Measurements from ENCODE around the gene NEURL1. TPM values are rescaled to one million over a fixed set of nuclear protein-coding genes. Genes with fewer than 3 reads are reported as not detected.
"Not testable (repeated sequence)": the region's sequence is repeated elsewhere in the genome, so short reads cannot be mapped to it uniquely, and the experiment has no call there.

NEURL1 gene
- total RNA-seq, 1 donor from 2014 or later, result 2.5 TPM

- no peak overlapping the region for H3K27ac Mint-ChIP-seq (ENCODE audit: unreplicated experiment)
These were observed 7.7 kb downstream of the NEURL1 start for GRCh38 chr10:103501186-103501585.

GRCh38 chr10:103502849-103503660 is 9.6 kb downstream of the NEURL1 start:
- H3K9me3 Mint-ChIP-seq (ENCODE audit: unreplicated experiment), result no peaks in the 10 kb centered on the region
- DNase-seq (ENCODE audit: extremely low spot score, unreplicated experiment), result no peak
- H3K36me3 Mint-ChIP-seq (ENCODE audit: unreplicated experiment), result no peaks in the 10 kb centered on the region
- peak overlapping the region; percentile 65 for H3K27ac Mint-ChIP-seq (ENCODE audit: unreplicated experiment)
- peaks cover 36% of the 10 kb centered on the region for H3K4me1 Mint-ChIP-seq (ENCODE audit: unreplicated experiment)
- peaks cover 31% of the 10 kb centered on the region for H3K27me3 Mint-ChIP-seq (ENCODE audit: unreplicated experiment)
- TF ChIP-seq CTCF (IDR thresholded peaks at IDR 0.05), result no peak
- H3K4me3 Mint-ChIP-seq (ENCODE audit: unreplicated experiment), result no peak overlapping the region

More at GRCh38 chr10:103501186-103501585, 7.7 kb downstream of the NEURL1 start:
- Mint-ChIP-seq H3K4me3 (ENCODE audit: unreplicated experiment) (no peak overlapping the region), H3K36me3 (ENCODE audit: unreplicated experiment) (no peaks in the 10 kb centered on the region), H3K4me1 (ENCODE audit: unreplicated experiment) (peaks cover 36% of the 10 kb centered on the region), H3K27me3 (ENCODE audit: unreplicated experiment) (peaks cover 32% of the 10 kb centered on the region), H3K9me3 (ENCODE audit: unreplicated experiment) (no peaks in the 10 kb centered on the region)
- DNase-seq (ENCODE audit: extremely low spot score, unreplicated experiment), result no peak
- TF ChIP-seq CTCF (IDR thresholded peaks at IDR 0.05), result no peak

- H3K9me3 Mint-ChIP-seq (ENCODE audit: unreplicated experiment); H3K27ac Mint-ChIP-seq (ENCODE audit: unreplicated experiment); DNase-seq (ENCODE audit: extremely low spot score, unreplicated experiment); H3K4me3 Mint-ChIP-seq (ENCODE audit: unreplicated experiment); H3K36me3 Mint-ChIP-seq (ENCODE audit: unreplicated experiment): not testable (repeated sequence)
- peaks cover 37% of the 10 kb centered on the region for H3K27me3 Mint-ChIP-seq (ENCODE audit: unreplicated experiment)
- peaks cover 36% of the 10 kb centered on the region for H3K4me1 Mint-ChIP-seq (ENCODE audit: unreplicated experiment)
These were observed 10.3 kb downstream of the NEURL1 start for GRCh38 chr10:103503777-103504176.

GRCh38 chr10:103504181-103504783 is 10.8 kb downstream of the NEURL1 start:
- no peak for TF ChIP-seq CTCF (IDR thresholded peaks at IDR 0.05)
- no peaks in the 10 kb centered on the region for H3K36me3 Mint-ChIP-seq (ENCODE audit: unreplicated experiment)
- H3K27ac Mint-ChIP-seq (ENCODE audit: unreplicated experiment), result peak overlapping the region; percentile 65
- no peaks in the 10 kb centered on the region for H3K9me3 Mint-ChIP-seq (ENCODE audit: unreplicated experiment)
- DNase-seq (ENCODE audit: extremely low spot score, unreplicated experiment), result no peak
- H3K4me3 Mint-ChIP-seq (ENCODE audit: unreplicated experiment), result no peak overlapping the region
- peaks cover 36% of the 10 kb centered on the region for H3K27me3 Mint-ChIP-seq (ENCODE audit: unreplicated experiment)
- H3K4me1 Mint-ChIP-seq (ENCODE audit: unreplicated experiment), result peaks cover 36% of the 10 kb centered on the region

- Mint-ChIP-seq H3K27ac (ENCODE audit: unreplicated experiment) (no peak overlapping the region), H3K4me1 (ENCODE audit: unreplicated experiment) (peaks cover 28% of the 10 kb centered on the region), H3K9me3 (ENCODE audit: unreplicated experiment) (no peaks in the 10 kb centered on the region), H3K4me3 (ENCODE audit: unreplicated experiment) (no peak overlapping the region), H3K36me3 (ENCODE audit: unreplicated experiment) (no peaks in the 10 kb centered on the region), H3K27me3 (ENCODE audit: unreplicated experiment) (peaks cover 23% of the 10 kb centered on the region)
- no peak for DNase-seq (ENCODE audit: extremely low spot score, unreplicated experiment)
- TF ChIP-seq CTCF (IDR thresholded peaks at IDR 0.05), result no peak
These were observed 12.6 kb downstream of the NEURL1 start for GRCh38 chr10:103506061-103506460.

Measured in osteocyte (in vitro differentiated cells).